Mucosa of descending colon (tissue), 3 donors: ENCODE measurements around the gene NUDC. TPM values are rescaled to one million over a fixed set of nuclear protein-coding genes. Genes with fewer than 3 reads are reported as not detected.

Experiments
- ATAC-seq: fragments of 200-7000 bp; cut with Tn5 transposase; one replicate; pipeline ENCODE4 v1.9.1; 2020; ENCODE audit warnings: mild to moderate bottlenecking, moderate library complexity
- DNase-seq, 3 donors: peaks; one replicate each; pipeline ENCODE4 v3.0.0-alpha.2; 2020
- H3K36me3 ChIP-seq: fragments of 200-600 bp; one replicate; pipeline ENCODE4 v1.8.0; 2021; ENCODE audit warnings: low read depth, mild to moderate bottlenecking
- H3K4me1 ChIP-seq: fragments of 200-600 bp; one replicate; pipeline ENCODE4 v1.8.0; 2021; ENCODE audit warnings: low read depth, mild to moderate bottlenecking
- H3K4me3 ChIP-seq: fragments of 200-600 bp; one replicate; pipeline ENCODE4 v1.8.0; 2021; ENCODE audit warnings: mild to moderate bottlenecking
- H3K9me3 ChIP-seq: fragments of 200-600 bp; one replicate; pipeline ENCODE4 v1.8.0; 2021; ENCODE audit warnings: mild to moderate bottlenecking
- CTCF ChIP-seq: fragments of 200-600 bp; IDR thresholded peaks from one replicate; pipeline ENCODE4 v1.8.0; 2022; ENCODE audit warnings: antibody characterized with exemption, mild to moderate bottlenecking
- intact Hi-C, 2 donors: fragments of 100-400 bp; cut with DNase I in 1 of 2; cut with micrococcal nuclease in 1 of 2; formaldehyde crosslinking; loops; one replicate each; pipeline versions ENCODE4 v1.11.0 to v1.11.1; 2022; cut with DNase I, micrococcal nuclease
- total RNA-seq, 3 donors: library from RNA; stranded (reverse); fragmentation: NEBNext Ultra II Directional in 2 of 3; extraction: Animal tissue kit (Norgen Biotek cat#: 25700) in 2 of 3; gene quantifications; one replicate each; pipeline versions ENCODE4 v1.2.1 to v1.2.4, GENCODE V29; 2021 to 2023
- donor health status: DM: no; HTN: no; CAD: no; lungs with moderate emphysema.
- donor health status: DM: no; HTN: no; CAD: no.
- donor health status: DM: no; HTN: yes; CAD: no.

Gene NUDC
- total RNA-seq, 3 donors from 2014 or later = 36.2 to 83.5 (median 43.1) TPM

- Histone ChIP-seq H3K9me3 (no peaks in the 10 kb centered on the region), H3K4me3 (no peak within 1 kb of the TSS), H3K4me1 (peaks cover 28% of the 10 kb centered on the region), H3K36me3 (no peaks in the 10 kb centered on the region)
- DNase-seq (peak; percentile 81 to 91 (median 83)), ATAC-seq (peak; percentile 91)
- no peak for TF ChIP-seq CTCF
- intact Hi-C loops = no loop called here
Observed at GRCh38 chr1:26913754-26914619, 7.6 kb upstream of the NUDC start, which contains the start of gene NR0B2. Gene NR0B2 (minus strand): TSS chr1:26913975. CDS start chr1:26913940, 35 bp downstream.

GRCh38 chr1:26915204-26915842 is 6.2 kb upstream of the NUDC start:
- Histone ChIP-seq H3K4me1 (peaks cover 28% of the 10 kb centered on the region), H3K9me3 (no peaks in the 10 kb centered on the region), H3K36me3 (no peaks in the 10 kb centered on the region), H3K4me3 (no peak overlapping the region)
- intact Hi-C loops = no loop called here
- DNase-seq = peak in 1 of 3 donors; percentile 48
- ATAC-seq = no peak
- TF ChIP-seq CTCF = no peak

- H3K4me3 ChIP-seq = peak overlapping the region; percentile 85
- no peak for DNase-seq
- intact Hi-C loops = no loop called here
- H3K9me3 ChIP-seq = no peaks in the 10 kb centered on the region
- peak; percentile 26 for ATAC-seq
- TF ChIP-seq CTCF = no peak
- no peaks in the 10 kb centered on the region for H3K36me3 ChIP-seq
- peaks cover 11% of the 10 kb centered on the region for H3K4me1 ChIP-seq
Observed at GRCh38 chr1:26921126-26921539, 410 bp upstream of the NUDC start.

- intact Hi-C loops = no loop called here
- no peak for TF ChIP-seq CTCF
- Histone ChIP-seq H3K4me1 (peaks cover 11% of the 10 kb centered on the region), H3K9me3 (no peaks in the 10 kb centered on the region), H3K36me3 (no peaks in the 10 kb centered on the region), H3K4me3 (no peak overlapping the region)
- DNase-seq = no peak
- no peak for ATAC-seq
Observed at GRCh38 chr1:26922431-26922729, 837 bp downstream of the NUDC start.

GRCh38 chr1:26922901-26923300 is 1.4 kb downstream of the NUDC start:
- ATAC-seq (no peak), DNase-seq (no peak)
- TF ChIP-seq CTCF = no peak
- H3K4me1 ChIP-seq = peaks cover 11% of the 10 kb centered on the region
- H3K4me3 ChIP-seq = no peak overlapping the region
- H3K36me3 ChIP-seq = no peaks in the 10 kb centered on the region
- no peaks in the 10 kb centered on the region for H3K9me3 ChIP-seq
- intact Hi-C loops = no loop called here
